HepG2 (cell line): ENCODE data around the gene SEMA3G. TPM values are rescaled to one million over a fixed set of nuclear protein-coding genes. Genes with fewer than 3 reads are reported as not detected.

ENCODE experiments used
- ATAC-seq: fragments of 200-7000 bp; cut with Tn5 transposase; 3 replicates; pipeline ENCODE4 v1.9.1; 2020; ENCODE audit warnings: mild to moderate bottlenecking, moderate library complexity
- BruUV-seq: library from RNA; stranded (reverse); fragments of 400-500 nt; replicated peaks from 2 replicates; lab custom pipeline; 2021; lab: Mats Ljungman, UMichigan
- CTCF ChIA-PET: fragments of 300-600 bp; formaldehyde crosslinking; extraction: SDS; loops from one replicate; lab custom pipeline; 2021; ENCODE audit warnings: low total read pairs, inconsistent platforms, low intra/inter-chr PET ratio; lab: Yijun Ruan, JAX
- POLR2A ChIA-PET: fragments of 350-600 bp; sonication (Branson Sonifier 250); formaldehyde crosslinking; loops from one replicate; lab custom pipeline; 2020; ENCODE audit warnings: antibody characterized with exemption, inconsistent platforms; lab: Yijun Ruan, JAX
- DNase-seq: peaks from one replicate; pipeline ENCODE4 v3.0.0-alpha.2; 2015; ENCODE audit warnings: low spot score
- FAIRE-seq: peaks from 3 replicates; lab custom pipeline; 2011; peaks lifted over from hg19 to GRCh38; lab: Jason Lieb, UNC
- H2AFZ ChIP-seq: one replicate; pipeline ENCODE4 v1.6.1; 2011; ENCODE audit warnings: low read length, inconsistent platforms
- H3K27ac ChIP-seq: fragments of 300-600 bp; 3 replicates; pipeline ENCODE4 v1.8.0; 2011; ENCODE audit warnings: mixed run types, mild to moderate bottlenecking, mixed read lengths, low read length, inconsistent platforms; ENCODE audit not compliant: insufficient read depth; ENCODE audit errors: extremely low read length
- H3K27me3 ChIP-seq, 2 experiments: fragments of 200-600 bp in 1 of 2; 2 replicates in 1 of 2; 3 replicates in 1 of 2; pipeline versions ENCODE4 v1.6.0 to v1.8.0; 2011; ENCODE audit warnings: low read length in 2 of 2, mild to moderate bottlenecking in 2 of 2, moderate library complexity in 2 of 2, inconsistent platforms in 1 of 2; ENCODE audit not compliant: insufficient read depth in 2 of 2, control insufficient read depth in 1 of 2
- H3K36me3 ChIP-seq, 2 experiments: fragments of 200-600 bp in 1 of 2; replicated peaks in 1 of 2; 2 replicates in 1 of 2; 3 replicates in 1 of 2; pipeline versions ENCODE4 v1.5.1 to v1.8.0; 2011; ENCODE audit warnings: low read length in 2 of 2, inconsistent platforms in 1 of 2; ENCODE audit not compliant: insufficient read depth in 2 of 2, control insufficient read depth in 1 of 2
- H3K4me1 ChIP-seq: 2 replicates; pipeline ENCODE4 v1.5.1; 2012; ENCODE audit warnings: low read length, inconsistent platforms; ENCODE audit not compliant: insufficient read depth
- H3K4me2 ChIP-seq: 2 replicates; pipeline ENCODE4 v1.6.0; 2011; ENCODE audit warnings: low read depth, low read length, inconsistent platforms
- H3K4me3 ChIP-seq, 3 experiments: fragments of 200-600 bp in 1 of 3; sonication (generic), shearing (Covaris generic) in 1 of 3; replicated peaks in 1 of 3; 2 replicates each; pipeline ENCODE4 v1.5.1; 2011 to 2016; ENCODE audit warnings: low read length in 3 of 3, inconsistent platforms in 2 of 3, low read depth in 2 of 3, mild to moderate bottlenecking in 2 of 3, control low read depth in 1 of 3, mixed read lengths in 1 of 3; ENCODE audit not compliant: insufficient read depth in 1 of 3
- H3K79me2 ChIP-seq: one replicate; pipeline ENCODE4 v1.6.1; 2011; ENCODE audit warnings: low read length, inconsistent platforms; ENCODE audit not compliant: insufficient read depth
- H3K9ac ChIP-seq: 2 replicates; pipeline ENCODE4 v1.6.0; 2011; ENCODE audit warnings: mild to moderate bottlenecking, low read depth, low read length, inconsistent platforms; ENCODE audit not compliant: insufficient read depth
- H3K9me3 ChIP-seq: 2 replicates; pipeline ENCODE4 v1.5.1; 2012; ENCODE audit warnings: mild to moderate bottlenecking, low read length
- H4K20me1 ChIP-seq: 2 replicates; pipeline ENCODE4 v1.6.0; 2011; ENCODE audit warnings: inconsistent platforms, mild to moderate bottlenecking, low read length, moderate library complexity; ENCODE audit not compliant: insufficient read depth
- FLYWCH1 ChIP-seq: sonication (generic); formaldehyde crosslinking; IDR thresholded peaks from 2 replicates; pipeline ENCODE4 v1.8.1; 2023; ENCODE audit warnings: mild to moderate bottlenecking, missing genetic modification reagents
- FOXA3 ChIP-seq: IDR thresholded peaks from 2 replicates; pipeline ENCODE4 v1.6.1; 2016; ENCODE audit warnings: missing genetic modification reagents, missing compliant biosample characterization
- GABPB1 ChIP-seq: IDR thresholded peaks from 2 replicates; pipeline ENCODE4 v1.6.1; 2016; ENCODE audit warnings: mild to moderate bottlenecking, missing genetic modification reagents, moderate library complexity, missing compliant biosample characterization
- KDM1A ChIP-seq: IDR thresholded peaks from 2 replicates; pipeline ENCODE4 v1.6.1; 2016; ENCODE audit warnings: missing compliant biosample characterization
- TAF15 ChIP-seq: fragments of 200-400 bp; formaldehyde crosslinking; IDR thresholded peaks from one replicate; pipeline ENCODE4 v1.6.1; 2018; ENCODE audit warnings: mild to moderate bottlenecking, low read depth, low read length; ENCODE audit not compliant: poor library complexity, severe bottlenecking
- YEATS2 ChIP-seq: sonication (generic); formaldehyde crosslinking; IDR thresholded peaks from 2 replicates; pipeline ENCODE4 v1.4.0; 2020; ENCODE audit warnings: missing genetic modification reagents, borderline replicate concordance
- ZFP82 ChIP-seq: sonication (generic); formaldehyde crosslinking; IDR thresholded peaks from 2 replicates; pipeline ENCODE4 v1.5.1; 2020; ENCODE audit warnings: mild to moderate bottlenecking, missing genetic modification reagents, borderline replicate concordance
- ZNF124 ChIP-seq: sonication (generic); formaldehyde crosslinking; IDR thresholded peaks from 2 replicates; pipeline ENCODE4 v1.4.0; 2020; ENCODE audit warnings: missing genetic modification reagents
- ZNF232 ChIP-seq: sonication (generic); formaldehyde crosslinking; IDR thresholded peaks from 2 replicates; pipeline ENCODE4 v1.4.0; 2020; ENCODE audit warnings: missing genetic modification reagents, borderline replicate concordance
- ZNF546 ChIP-seq: sonication (generic); formaldehyde crosslinking; conservative IDR thresholded peaks from 2 replicates; pipeline ENCODE4 v1.8.1; 2023; ENCODE audit warnings: mild to moderate bottlenecking, missing genetic modification reagents
- ZNF552 ChIP-seq: sonication (generic); formaldehyde crosslinking; IDR thresholded peaks from 2 replicates; pipeline ENCODE4 v1.9.0; 2022; ENCODE audit warnings: missing genetic modification reagents, mild to moderate bottlenecking, borderline replicate concordance
- ZNF570 ChIP-seq: sonication (generic); formaldehyde crosslinking; IDR thresholded peaks from 2 replicates; pipeline ENCODE4 v1.4.0; 2020; ENCODE audit warnings: mild to moderate bottlenecking, missing genetic modification reagents, borderline replicate concordance
- ZNF572 ChIP-seq: sonication (generic); formaldehyde crosslinking; IDR thresholded peaks from 2 replicates; pipeline ENCODE4 v1.5.1; 2020; ENCODE audit warnings: mild to moderate bottlenecking, missing genetic modification reagents
- ZNF720 ChIP-seq: sonication (generic); formaldehyde crosslinking; IDR thresholded peaks from 2 replicates; pipeline ENCODE4 v1.4.0; 2020; ENCODE audit warnings: missing genetic modification reagents
- ZNF792 ChIP-seq: IDR thresholded peaks from 2 replicates; pipeline ENCODE4 v1.6.1; 2016
- WGBS: methylation state at CpG from one replicate; pipeline ENCODE4 v1.1.6; 2017; ENCODE audit warnings: low lambda C conversion rate; 5-methylcytosine and 5-hydroxymethylcytosine counted together
- in situ Hi-C: cut with HindIII; loops from 2 replicates; pipeline ENCODE4 v1.10.0; 2017; ENCODE audit warnings: low pct_unique_long_range_greater_than_20kb; ENCODE audit not compliant: extremely low pct_ligation_motif_present
- intact Hi-C: fragments of 100-400 bp; cut with micrococcal nuclease; formaldehyde crosslinking; loops from one replicate; pipeline ENCODE4 v1.10.0; 2022; ENCODE audit not compliant: unreplicated experiment
- polyA plus RNA-seq, 8 experiments: library from polyadenylated mRNA; depleted of rRNA in 3 of 8; stranded (reverse) in 7 of 8; unstranded in 1 of 8; fragments of >200 nt; fragmentation: Illumina TruSeq in 4 of 8; extraction: Trizol in 4 of 8; gene quantifications; 2 replicates each; pipeline versions ENCODE4 v1.2.1 to v1.2.3, GENCODE V29; 2011 to 2016; ENCODE audit warnings: low read depth in 4 of 8, missing spikeins in 1 of 8, mixed read lengths in 1 of 8; ENCODE audit not compliant: insufficient read depth in 1 of 8
- total RNA-seq, 5 experiments: library from RNA; depleted of rRNA; stranded (reverse); fragments of >200 nt; fragmentation: Illumina TruSeq; extraction: Trizol; gene quantifications; 2 replicates each; pipeline ENCODE4 v1.2.3, GENCODE V29; 2016; ENCODE audit warnings: low read depth in 1 of 5
- TF ChIP-seq, protein P1 (sequence below): sonication (generic); formaldehyde crosslinking; IDR thresholded peaks from 2 replicates; pipeline ENCODE4 v1.9.0; 2021; ENCODE audit warnings: missing genetic modification reagents, borderline replicate concordance
- TF ChIP-seq, protein P2 (sequence below): sonication (generic); formaldehyde crosslinking; IDR thresholded peaks from 2 replicates; pipeline ENCODE4 v1.5.0; 2020; ENCODE audit warnings: missing genetic modification reagents, mild to moderate bottlenecking, borderline replicate concordance

Gene SEMA3G
- total and polyA plus RNA-seq, 2 of the 13 experiments (the other 11 are each of a cell fraction or from before 2014, with no cell fraction given), result 6.1 to 8.3 TPM

DNA sequence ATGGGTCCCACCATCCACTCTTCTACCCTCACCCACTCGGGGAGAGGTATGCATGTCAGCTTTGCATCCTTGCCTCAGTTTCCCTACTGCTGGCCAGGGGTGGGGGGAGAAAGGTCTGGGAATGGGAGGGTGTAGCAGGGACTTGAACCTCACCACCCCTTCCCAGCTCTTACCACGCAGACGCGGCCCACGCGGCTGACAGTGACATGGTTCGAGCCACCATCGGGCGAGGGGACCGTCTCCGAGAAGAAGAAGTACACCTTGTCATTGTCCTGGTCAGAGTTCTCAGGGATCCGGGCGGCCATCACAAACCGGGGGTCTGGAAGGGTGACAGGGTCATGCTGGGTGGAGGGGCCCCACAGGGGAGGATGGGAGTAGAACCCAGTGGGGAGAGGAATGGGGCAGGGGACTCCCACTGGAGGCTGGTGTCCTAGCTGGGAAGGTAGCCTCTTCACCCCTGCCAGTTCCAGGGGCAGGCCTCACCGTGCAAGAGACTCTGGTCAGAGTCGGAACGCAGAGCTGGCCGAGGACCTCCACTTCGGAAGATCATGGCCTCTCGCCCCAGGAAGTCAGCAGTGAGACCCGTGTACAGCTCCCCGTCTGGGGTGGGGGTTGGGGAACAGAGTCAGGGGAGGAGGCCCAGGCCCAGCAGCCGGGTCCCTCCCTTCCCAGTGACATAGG is 3.7 kb downstream of the SEMA3G start (continued):
- TF ChIP-seq ZNF232 (no peak), KDM1A (no peak)
- TF ChIP-seq, all 625 proteins: peak for 0

DNA sequence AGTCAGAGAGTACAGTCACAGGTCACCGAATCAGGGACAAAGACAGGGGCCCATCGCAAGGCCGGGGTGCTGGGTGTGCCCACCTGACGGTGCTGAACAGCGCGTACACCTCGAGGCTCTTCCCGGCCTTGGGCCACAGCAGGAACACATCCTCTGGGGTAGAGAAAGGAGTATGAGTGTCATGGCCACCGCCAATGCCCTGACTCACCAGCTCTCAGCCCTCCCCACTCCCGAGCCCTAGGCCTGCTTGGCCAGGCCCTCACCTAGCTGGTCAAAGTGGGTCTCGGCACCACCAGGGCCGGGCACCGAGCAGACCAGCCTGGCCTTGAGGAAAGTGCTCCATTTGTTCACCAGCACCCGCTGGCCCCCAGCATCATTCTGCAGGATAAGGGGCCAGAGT is 4.2 kb downstream of the SEMA3G start:
- ATAC-seq, result no peak
- WGBS, result 96% methylated on average over 8 of the region's 14 CpGs
- Histone ChIP-seq H3K9ac (no peak overlapping the region), H3K9me3 (no peaks in the 10 kb centered on the region), H3K4me1 (peaks cover 34% of the 10 kb centered on the region), H3K4me3 (no peak overlapping the region), H3K4me2 (no peak overlapping the region), H3K36me3 (peaks cover 3 to 7% of the 10 kb centered on the region in 2 experiments; a peak in 2 of 5 replicates), H2AFZ (no peak overlapping the region), H3K27me3 (no peaks in the 10 kb centered on the region), H3K27ac (no peak overlapping the region), H4K20me1 (no peaks in the 10 kb centered on the region), H3K79me2 (no peaks in the 10 kb centered on the region)
- intact Hi-C loops (no loop called here), in situ Hi-C loops (no loop called here)
- ChIA-PET POLR2A (no interaction called here), CTCF (no interaction called here)
- no TSS peak for BruUV-seq
- DNase-seq, result no peak
- FAIRE-seq, result no peak
- TF ChIP-seq FOXA3 (no peak), ZNF570 (no peak), ZNF546 (CRISPR knock-in tag) (no peak), ZFP82 (CRISPR knock-in tag) (no peak), ZNF792 (CRISPR knock-in tag) (no peak), YEATS2 (CRISPR knock-in tag) (no peak), TAF15 (no peak), ZNF572 (CRISPR knock-in tag) (no peak), ZNF552 (CRISPR knock-in tag) (no peak), ZNF124 (CRISPR knock-in tag) (no peak), GABPB1 (CRISPR knock-in tag) (no peak), ZNF232 (no peak), FLYWCH1 (CRISPR knock-in tag) (no peak), ZNF720 (CRISPR knock-in tag) (no peak)
- TF ChIP-seq, protein P1, sequence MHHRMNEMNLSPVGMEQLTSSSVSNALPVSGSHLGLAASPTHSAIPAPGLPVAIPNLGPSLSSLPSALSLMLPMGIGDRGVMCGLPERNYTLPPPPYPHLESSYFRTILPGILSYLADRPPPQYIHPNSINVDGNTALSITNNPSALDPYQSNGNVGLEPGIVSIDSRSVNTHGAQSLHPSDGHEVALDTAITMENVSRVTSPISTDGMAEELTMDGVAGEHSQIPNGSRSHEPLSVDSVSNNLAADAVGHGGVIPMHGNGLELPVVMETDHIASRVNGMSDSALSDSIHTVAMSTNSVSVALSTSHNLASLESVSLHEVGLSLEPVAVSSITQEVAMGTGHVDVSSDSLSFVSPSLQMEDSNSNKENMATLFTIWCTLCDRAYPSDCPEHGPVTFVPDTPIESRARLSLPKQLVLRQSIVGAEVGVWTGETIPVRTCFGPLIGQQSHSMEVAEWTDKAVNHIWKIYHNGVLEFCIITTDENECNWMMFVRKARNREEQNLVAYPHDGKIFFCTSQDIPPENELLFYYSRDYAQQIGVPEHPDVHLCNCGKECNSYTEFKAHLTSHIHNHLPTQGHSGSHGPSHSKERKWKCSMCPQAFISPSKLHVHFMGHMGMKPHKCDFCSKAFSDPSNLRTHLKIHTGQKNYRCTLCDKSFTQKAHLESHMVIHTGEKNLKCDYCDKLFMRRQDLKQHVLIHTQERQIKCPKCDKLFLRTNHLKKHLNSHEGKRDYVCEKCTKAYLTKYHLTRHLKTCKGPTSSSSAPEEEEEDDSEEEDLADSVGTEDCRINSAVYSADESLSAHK (CRISPR knock-in tag), result no peak
- TF ChIP-seq, protein P2, sequence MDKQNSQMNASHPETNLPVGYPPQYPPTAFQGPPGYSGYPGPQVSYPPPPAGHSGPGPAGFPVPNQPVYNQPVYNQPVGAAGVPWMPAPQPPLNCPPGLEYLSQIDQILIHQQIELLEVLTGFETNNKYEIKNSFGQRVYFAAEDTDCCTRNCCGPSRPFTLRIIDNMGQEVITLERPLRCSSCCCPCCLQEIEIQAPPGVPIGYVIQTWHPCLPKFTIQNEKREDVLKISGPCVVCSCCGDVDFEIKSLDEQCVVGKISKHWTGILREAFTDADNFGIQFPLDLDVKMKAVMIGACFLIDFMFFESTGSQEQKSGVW (CRISPR knock-in tag), result no peak
